Ovary (tissue), 3 donors: ENCODE measurements around the gene ZNF750.

ENCODE experiments used
- POLR2A ChIP-seq: fragments of 450-650 bp; IDR thresholded peaks from one replicate; pipeline ENCODE4 v1.6.1; 2017; ENCODE audit warnings: antibody characterized with exemption, mild to moderate bottlenecking, moderate library complexity
- TF ChIP-seq, protein P1 (sequence below), 3 donors: fragments of 450-650 bp in 2 of 3; fragments of 200-600 bp in 1 of 3; IDR thresholded peaks; one replicate each; pipeline versions ENCODE4 v1.5.1 to v1.8.0; 2016 to 2022; ENCODE audit warnings: antibody characterized with exemption in 3 of 3, mild to moderate bottlenecking in 1 of 3
- donor health status: DM: no; HTN: no; CAD: no.

DNA sequence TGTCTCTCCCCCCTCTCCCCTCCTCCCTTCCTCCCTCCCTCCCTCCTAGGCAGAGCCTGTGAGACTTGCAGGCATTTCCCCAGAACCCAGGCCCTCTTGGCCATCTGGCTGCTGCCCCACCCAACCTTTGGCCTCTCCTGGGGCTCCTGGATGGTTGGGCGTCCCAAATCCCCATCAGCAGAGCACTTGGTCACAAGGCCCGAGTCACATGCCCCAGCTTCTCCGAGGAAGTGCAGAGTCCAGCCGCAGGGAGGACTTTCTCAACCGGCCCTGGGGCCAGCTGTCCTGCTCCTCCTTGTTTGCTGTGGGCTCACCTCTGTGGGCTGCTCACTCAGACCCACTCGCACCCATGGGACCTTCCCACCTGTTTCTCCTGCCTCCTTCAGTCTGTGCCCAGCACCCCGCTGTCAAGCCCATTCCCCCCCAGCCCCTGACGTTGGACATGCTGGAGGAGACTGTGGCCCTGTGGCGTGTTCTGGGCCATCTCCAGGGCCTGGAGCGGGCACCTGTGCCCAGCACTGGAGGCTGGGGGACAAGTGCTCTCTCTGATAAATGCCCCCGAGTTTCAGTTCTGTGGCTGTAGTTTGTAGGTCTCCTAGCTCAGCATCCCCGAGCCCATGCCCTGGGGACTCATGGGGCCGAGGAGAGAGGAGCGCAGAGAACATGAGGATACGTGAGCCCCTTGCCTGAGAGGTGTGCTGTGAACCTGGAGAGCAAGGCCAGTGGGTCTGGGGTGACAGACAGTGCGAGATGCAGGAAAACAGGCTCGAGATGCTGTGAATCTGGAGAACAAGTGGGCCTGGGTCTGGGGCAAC is 42.3 kb upstream of the ZNF750 start:
- TF ChIP-seq, protein P1, sequence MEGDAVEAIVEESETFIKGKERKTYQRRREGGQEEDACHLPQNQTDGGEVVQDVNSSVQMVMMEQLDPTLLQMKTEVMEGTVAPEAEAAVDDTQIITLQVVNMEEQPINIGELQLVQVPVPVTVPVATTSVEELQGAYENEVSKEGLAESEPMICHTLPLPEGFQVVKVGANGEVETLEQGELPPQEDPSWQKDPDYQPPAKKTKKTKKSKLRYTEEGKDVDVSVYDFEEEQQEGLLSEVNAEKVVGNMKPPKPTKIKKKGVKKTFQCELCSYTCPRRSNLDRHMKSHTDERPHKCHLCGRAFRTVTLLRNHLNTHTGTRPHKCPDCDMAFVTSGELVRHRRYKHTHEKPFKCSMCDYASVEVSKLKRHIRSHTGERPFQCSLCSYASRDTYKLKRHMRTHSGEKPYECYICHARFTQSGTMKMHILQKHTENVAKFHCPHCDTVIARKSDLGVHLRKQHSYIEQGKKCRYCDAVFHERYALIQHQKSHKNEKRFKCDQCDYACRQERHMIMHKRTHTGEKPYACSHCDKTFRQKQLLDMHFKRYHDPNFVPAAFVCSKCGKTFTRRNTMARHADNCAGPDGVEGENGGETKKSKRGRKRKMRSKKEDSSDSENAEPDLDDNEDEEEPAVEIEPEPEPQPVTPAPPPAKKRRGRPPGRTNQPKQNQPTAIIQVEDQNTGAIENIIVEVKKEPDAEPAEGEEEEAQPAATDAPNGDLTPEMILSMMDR (IDR thresholded peaks at IDR 0.05) = no peak
- no peak for TF ChIP-seq POLR2A
